Measurements from ENCODE around the gene HSDL2.
A peak's percentile ranks its signal among the peaks of the same experiment; 100 is the strongest.
"Not testable (repeated sequence)": the region's sequence is repeated elsewhere in the genome, so short reads cannot be mapped to it uniquely, and the experiment has no call there.

Gene HSDL2

DNA sequence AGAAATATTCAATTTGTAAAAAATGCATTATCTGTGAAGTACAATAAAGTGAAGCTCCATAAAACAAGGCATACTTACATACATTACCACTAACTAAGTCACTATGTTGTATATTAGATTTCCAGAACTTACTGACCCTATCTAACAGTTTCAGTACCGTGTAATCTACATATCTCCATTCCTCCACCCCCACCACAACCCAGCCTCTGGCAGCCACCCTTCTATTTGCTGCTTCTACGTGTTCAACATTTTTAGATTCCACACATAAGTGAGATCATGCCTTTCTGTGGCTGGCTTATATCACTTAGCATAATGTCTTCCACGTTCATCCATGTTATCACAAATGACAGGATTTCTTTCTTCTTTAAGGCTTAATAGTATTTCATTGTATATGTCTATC is 15.1 kb upstream of the HSDL2 start:
- TF ChIP-seq, protein P1, sequence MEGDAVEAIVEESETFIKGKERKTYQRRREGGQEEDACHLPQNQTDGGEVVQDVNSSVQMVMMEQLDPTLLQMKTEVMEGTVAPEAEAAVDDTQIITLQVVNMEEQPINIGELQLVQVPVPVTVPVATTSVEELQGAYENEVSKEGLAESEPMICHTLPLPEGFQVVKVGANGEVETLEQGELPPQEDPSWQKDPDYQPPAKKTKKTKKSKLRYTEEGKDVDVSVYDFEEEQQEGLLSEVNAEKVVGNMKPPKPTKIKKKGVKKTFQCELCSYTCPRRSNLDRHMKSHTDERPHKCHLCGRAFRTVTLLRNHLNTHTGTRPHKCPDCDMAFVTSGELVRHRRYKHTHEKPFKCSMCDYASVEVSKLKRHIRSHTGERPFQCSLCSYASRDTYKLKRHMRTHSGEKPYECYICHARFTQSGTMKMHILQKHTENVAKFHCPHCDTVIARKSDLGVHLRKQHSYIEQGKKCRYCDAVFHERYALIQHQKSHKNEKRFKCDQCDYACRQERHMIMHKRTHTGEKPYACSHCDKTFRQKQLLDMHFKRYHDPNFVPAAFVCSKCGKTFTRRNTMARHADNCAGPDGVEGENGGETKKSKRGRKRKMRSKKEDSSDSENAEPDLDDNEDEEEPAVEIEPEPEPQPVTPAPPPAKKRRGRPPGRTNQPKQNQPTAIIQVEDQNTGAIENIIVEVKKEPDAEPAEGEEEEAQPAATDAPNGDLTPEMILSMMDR (conservative IDR thresholded peaks at IDR 0.05; ENCODE audit: low read length), result no peak
- TF ChIP-seq EZH2phosphoT487 (IDR thresholded peaks at IDR 0.05; ENCODE audit: borderline replicate concordance), result no peak
- Histone ChIP-seq H3K36me3 (ENCODE audit: insufficient read depth, low read length) (no peaks in the 10 kb centered on the region), H3K27me3 (ENCODE audit: insufficient read depth, low read length, poor library complexity, severe bottlenecking) (no peaks in the 10 kb centered on the region), H3K79me2 (ENCODE audit: insufficient read depth, low read length) (no peaks in the 10 kb centered on the region), H3K4me3 (ENCODE audit: low read length, poor library complexity, severe bottlenecking) (no peak overlapping the region), H3F3A (ENCODE audit: low read depth) (no peaks in the 10 kb centered on the region), H3K4me2 (ENCODE audit: low read depth, low read length, poor library complexity, severe bottlenecking) (no peak overlapping the region), H3K9me3 (ENCODE audit: insufficient read depth, low read depth, low read length) (peaks cover 7% of the 10 kb centered on the region; the same call in 1 of the 2 replicates), H4K20me1 (ENCODE audit: insufficient read depth, low read length, poor library complexity, severe bottlenecking) (no peaks in the 10 kb centered on the region), H2AFZ (ENCODE audit: low read length) (no peak overlapping the region), H3K4me1 (ENCODE audit: insufficient read depth, low read length, poor library complexity, severe bottlenecking) (peaks cover 4% of the 10 kb centered on the region), H3K9ac (ENCODE audit: low read depth, low read length, poor library complexity, severe bottlenecking) (no peak overlapping the region), H3K9me2 (replicated peaks; ENCODE audit: low read depth, low read length) (no peaks in the 10 kb centered on the region)

DNA sequence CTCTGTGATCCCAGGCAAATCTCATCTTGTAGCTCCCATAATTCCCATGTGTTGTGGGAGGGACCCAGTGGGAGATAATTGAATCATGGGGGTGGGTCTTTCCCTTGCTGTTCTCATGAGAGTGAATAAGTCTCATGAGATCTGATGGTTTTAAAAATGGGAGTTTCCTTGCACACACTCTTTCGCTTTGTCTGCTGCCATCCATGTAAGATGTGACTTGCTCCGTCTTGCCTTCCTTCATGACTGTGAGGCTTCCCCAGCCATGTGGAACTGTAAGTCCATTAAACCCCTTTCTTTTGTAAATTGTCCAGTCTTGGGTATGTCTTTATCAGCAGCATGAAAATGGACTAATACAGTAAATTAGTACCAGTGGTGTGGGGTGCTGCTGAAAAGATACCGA is 14.7 kb upstream of the HSDL2 start:
- H4K20me1 ChIP-seq (ENCODE audit: insufficient read depth, low read length, poor library complexity, severe bottlenecking); H3K4me3 ChIP-seq (ENCODE audit: low read length, poor library complexity, severe bottlenecking); H3F3A ChIP-seq (ENCODE audit: low read depth); H3K4me1 ChIP-seq (ENCODE audit: insufficient read depth, low read length, poor library complexity, severe bottlenecking); H2AFZ ChIP-seq (ENCODE audit: low read length); H3K9me2 ChIP-seq (replicated peaks; ENCODE audit: low read depth, low read length); H3K9me3 ChIP-seq (ENCODE audit: insufficient read depth, low read depth, low read length); H3K4me2 ChIP-seq (ENCODE audit: low read depth, low read length, poor library complexity, severe bottlenecking); H3K79me2 ChIP-seq (ENCODE audit: insufficient read depth, low read length); H3K27me3 ChIP-seq (ENCODE audit: insufficient read depth, low read length, poor library complexity, severe bottlenecking); H3K36me3 ChIP-seq (ENCODE audit: insufficient read depth, low read length); H3K9ac ChIP-seq (ENCODE audit: low read depth, low read length, poor library complexity, severe bottlenecking): not testable (repeated sequence)

DNA sequence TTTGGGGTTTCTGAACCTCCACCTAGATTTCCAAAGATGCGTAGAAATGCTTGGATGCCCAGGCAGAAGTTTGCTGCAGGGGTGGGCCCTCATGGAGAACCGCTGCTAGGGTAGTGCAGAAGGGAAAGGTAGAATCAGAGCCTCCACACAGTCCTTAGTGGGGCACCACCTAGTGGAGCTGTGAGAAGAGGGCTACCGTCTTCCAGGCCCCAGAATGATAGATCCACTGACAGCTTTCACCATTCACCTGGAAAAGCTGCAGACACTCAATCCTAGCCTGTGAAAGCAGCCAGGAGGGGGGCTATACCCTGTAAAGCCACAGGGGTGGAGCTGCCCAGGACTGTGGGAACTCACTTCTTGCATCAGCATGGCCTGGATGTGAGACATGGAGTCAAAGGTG is 13.3 kb upstream of the HSDL2 start:
- H2AFZ ChIP-seq (ENCODE audit: low read length), result no peak overlapping the region

DNA sequence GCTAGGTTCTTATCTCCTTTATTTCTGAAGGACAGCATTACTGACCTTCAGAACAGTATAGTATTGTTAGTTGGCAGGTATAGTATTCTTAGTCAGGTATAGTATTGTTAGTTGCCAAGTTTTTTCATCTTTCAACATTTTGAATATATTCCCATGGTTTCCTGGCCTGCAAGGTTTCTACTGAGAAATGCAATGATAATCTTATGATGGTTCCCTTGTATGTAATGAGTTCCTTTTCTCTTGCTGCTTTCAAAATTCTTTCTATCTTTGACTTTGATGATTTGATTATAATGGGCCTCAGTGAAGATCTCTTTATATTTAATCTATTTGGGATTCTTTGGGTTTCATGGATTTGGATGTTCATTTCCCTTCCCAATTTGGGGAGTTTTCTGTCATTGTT is 12.4 kb upstream of the HSDL2 start:
- no peaks in the 10 kb centered on the region for H3F3A ChIP-seq (ENCODE audit: low read depth)
- no peaks in the 10 kb centered on the region for H3K4me1 ChIP-seq (ENCODE audit: insufficient read depth, low read length, poor library complexity, severe bottlenecking)
- no peak overlapping the region for H2AFZ ChIP-seq (ENCODE audit: low read length)
- H3K27me3 ChIP-seq (ENCODE audit: insufficient read depth, low read length, poor library complexity, severe bottlenecking), result no peaks in the 10 kb centered on the region
- no peaks in the 10 kb centered on the region for H3K79me2 ChIP-seq (ENCODE audit: insufficient read depth, low read length)
- no peaks in the 10 kb centered on the region for H3K36me3 ChIP-seq (ENCODE audit: insufficient read depth, low read length)
- no peaks in the 10 kb centered on the region for H3K9me2 ChIP-seq (replicated peaks; ENCODE audit: low read depth, low read length)
- no peaks in the 10 kb centered on the region for H4K20me1 ChIP-seq (ENCODE audit: insufficient read depth, low read length, poor library complexity, severe bottlenecking)
- no peak overlapping the region for H3K9ac ChIP-seq (ENCODE audit: low read depth, low read length, poor library complexity, severe bottlenecking)
- no peak overlapping the region for H3K4me2 ChIP-seq (ENCODE audit: low read depth, low read length, poor library complexity, severe bottlenecking)
- TF ChIP-seq EZH2phosphoT487 (IDR thresholded peaks at IDR 0.05; ENCODE audit: borderline replicate concordance), result no peak
- TF ChIP-seq, protein P1 (conservative IDR thresholded peaks at IDR 0.05; ENCODE audit: low read length), result no peak
- H3K4me3 ChIP-seq (ENCODE audit: low read length, poor library complexity, severe bottlenecking), result no peak overlapping the region
- peaks cover 7% of the 10 kb centered on the region; the same call in 1 of the 2 replicates for H3K9me3 ChIP-seq (ENCODE audit: insufficient read depth, low read depth, low read length)

More for the DNA sequence above, 13.3 kb upstream of the HSDL2 start:
- Histone ChIP-seq H3K36me3 (ENCODE audit: insufficient read depth, low read length) (no peaks in the 10 kb centered on the region), H3F3A (ENCODE audit: low read depth) (no peaks in the 10 kb centered on the region), H3K4me2 (ENCODE audit: low read depth, low read length, poor library complexity, severe bottlenecking) (no peak overlapping the region), H3K27me3 (ENCODE audit: insufficient read depth, low read length, poor library complexity, severe bottlenecking) (no peaks in the 10 kb centered on the region), H3K9me2 (replicated peaks; ENCODE audit: low read depth, low read length) (no peaks in the 10 kb centered on the region), H3K79me2 (ENCODE audit: insufficient read depth, low read length) (no peaks in the 10 kb centered on the region), H3K9ac (ENCODE audit: low read depth, low read length, poor library complexity, severe bottlenecking) (no peak overlapping the region), H3K4me3 (ENCODE audit: low read length, poor library complexity, severe bottlenecking) (no peak overlapping the region), H3K4me1 (ENCODE audit: insufficient read depth, low read length, poor library complexity, severe bottlenecking) (peaks cover 4% of the 10 kb centered on the region), H3K9me3 (ENCODE audit: insufficient read depth, low read depth, low read length) (peaks cover 7% of the 10 kb centered on the region; the same call in 1 of the 2 replicates), H4K20me1 (ENCODE audit: insufficient read depth, low read length, poor library complexity, severe bottlenecking) (no peaks in the 10 kb centered on the region)
- no peak for TF ChIP-seq EZH2phosphoT487 (IDR thresholded peaks at IDR 0.05; ENCODE audit: borderline replicate concordance)
- TF ChIP-seq, protein P1 (conservative IDR thresholded peaks at IDR 0.05; ENCODE audit: low read length), result peak; percentile 44

Data from Loucy (cell line).